Measurements from ENCODE around the gene PRKCA. TPM values are rescaled to one million over a fixed set of nuclear protein-coding genes. Genes with fewer than 3 reads are reported as not detected.

The PRKCA gene
- total RNA-seq, 1 experiment from 2014 or later, result 22.6 TPM

- Histone ChIP-seq H3K79me2 (ENCODE audit: low read length) (peaks cover 23% of the 10 kb centered on the region), H4K20me1 (ENCODE audit: low read length) (0 out of 2 replicates have a peak, but pooled peaks cover 3% of the 10 kb centered on the region), H3K27me3 (ENCODE audit: low read length) (no peaks in the 10 kb centered on the region), H3K9ac (ENCODE audit: low read length) (no peak overlapping the region), H3F3A (ENCODE audit: low read length, unreplicated experiment) (no peaks in the 10 kb centered on the region), H3K9me3 (ENCODE audit: low read length) (no peaks in the 10 kb centered on the region), H3K4me2 (ENCODE audit: low read length) (no peak overlapping the region), H3K9me2 (replicated peaks; ENCODE audit: low read length) (no peaks in the 10 kb centered on the region), H3K36me3 (ENCODE audit: low read depth, low read length) (no peaks in the 10 kb centered on the region), H3K27ac (ENCODE audit: low read length) (no peak overlapping the region), H3K4me3 (ENCODE audit: low read length) (no peak overlapping the region), H2AFZ (ENCODE audit: low read length) (no peak overlapping the region), H3K4me1 (ENCODE audit: insufficient read depth, low read length) (peaks cover 20% of the 10 kb centered on the region)
- intact Hi-C loops (cut with micrococcal nuclease), result no loop called here
- TF ChIP-seq EZH2 (IDR thresholded peaks at IDR 0.05; ENCODE audit: low read length, unreplicated experiment) (no peak), EZH2phosphoT487 (IDR thresholded peaks at IDR 0.05; ENCODE audit: borderline replicate concordance, low read length) (no peak), CTCF (conservative IDR thresholded peaks at IDR 0.05; ENCODE audit: low read depth, low read length) (no peak)
- DNase-seq, result no peak
- ChIA-PET CTCF (no interaction called here), POLR2A (ENCODE audit: unreplicated experiment) (interaction anchor here (0.5 kb wide), 1 partner anchor 1307 kb away, joined by 7 read pairs; no protein-coding TSS in a partner anchor)
- ATAC-seq, result no peak
- no TSS peak for BruUV-seq (replicated peaks)
Observed at GRCh38 chr17:66369830-66370229, 67.4 kb downstream of the PRKCA start.

- ChIA-PET CTCF (no interaction called here), POLR2A (ENCODE audit: unreplicated experiment) (interaction anchor here (0.5 kb wide), 1 partner anchor 16 kb away, joined by 5 read pairs; no protein-coding TSS in a partner anchor)
- H3K36me3 ChIP-seq (ENCODE audit: low read depth, low read length), result no peaks in the 10 kb centered on the region
- peaks cover 29% of the 10 kb centered on the region for H3K4me1 ChIP-seq (ENCODE audit: insufficient read depth, low read length)
- no peaks in the 10 kb centered on the region for H3K9me2 ChIP-seq (replicated peaks; ENCODE audit: low read length)
- peak overlapping the region; percentile 7 for H3K4me2 ChIP-seq (ENCODE audit: low read length)
- H3K27ac ChIP-seq (ENCODE audit: low read length), result no peak overlapping the region
- H3K9me3 ChIP-seq (ENCODE audit: low read length), result no peaks in the 10 kb centered on the region
- H3K79me2 ChIP-seq (ENCODE audit: low read length), result peaks cover 41% of the 10 kb centered on the region
- peak; percentile 86 for DNase-seq
- H4K20me1 ChIP-seq (ENCODE audit: low read length), result 0 out of 2 replicates have a peak, but pooled peaks cover 7% of the 10 kb centered on the region
- TF ChIP-seq EZH2 (IDR thresholded peaks at IDR 0.05; ENCODE audit: low read length, unreplicated experiment) (no peak), CTCF (conservative IDR thresholded peaks at IDR 0.05; ENCODE audit: low read depth, low read length) (no peak), EZH2phosphoT487 (IDR thresholded peaks at IDR 0.05; ENCODE audit: borderline replicate concordance, low read length) (no peak)
- intact Hi-C loops (cut with micrococcal nuclease), result no loop called here
- peak; percentile 70 for ATAC-seq
- no peak overlapping the region for H3K9ac ChIP-seq (ENCODE audit: low read length)
- no peaks in the 10 kb centered on the region for H3F3A ChIP-seq (ENCODE audit: low read length, unreplicated experiment)
- no peaks in the 10 kb centered on the region for H3K27me3 ChIP-seq (ENCODE audit: low read length)
- no peak overlapping the region for H3K4me3 ChIP-seq (ENCODE audit: low read length)
- BruUV-seq (replicated peaks), result no TSS peak
- H2AFZ ChIP-seq (ENCODE audit: low read length), result no peak overlapping the region
Observed at GRCh38 chr17:66371561-66371960, 69.1 kb downstream of the PRKCA start.

- Histone ChIP-seq H3K4me2 (ENCODE audit: low read length) (peak overlapping the region; percentile 7), H3K9ac (ENCODE audit: low read length) (no peak overlapping the region), H3F3A (ENCODE audit: low read length, unreplicated experiment) (no peaks in the 10 kb centered on the region), H3K27me3 (ENCODE audit: low read length) (no peaks in the 10 kb centered on the region), H3K36me3 (ENCODE audit: low read depth, low read length) (no peaks in the 10 kb centered on the region), H4K20me1 (ENCODE audit: low read length) (0 out of 2 replicates have a peak, but pooled peaks cover 7% of the 10 kb centered on the region), H3K79me2 (ENCODE audit: low read length) (peaks cover 43% of the 10 kb centered on the region), H2AFZ (ENCODE audit: low read length) (no peak overlapping the region), H3K4me1 (ENCODE audit: insufficient read depth, low read length) (peaks cover 29% of the 10 kb centered on the region), H3K9me3 (ENCODE audit: low read length) (no peaks in the 10 kb centered on the region), H3K9me2 (replicated peaks; ENCODE audit: low read length) (no peaks in the 10 kb centered on the region), H3K27ac (ENCODE audit: low read length) (peak overlapping the region; percentile 1; the same call in 1 of the 2 replicates), H3K4me3 (ENCODE audit: low read length) (no peak overlapping the region)
- no peak for TF ChIP-seq CTCF (conservative IDR thresholded peaks at IDR 0.05; ENCODE audit: low read depth, low read length)
- TF ChIP-seq EZH2phosphoT487 (IDR thresholded peaks at IDR 0.05; ENCODE audit: borderline replicate concordance, low read length), result no peak
- TF ChIP-seq EZH2 (IDR thresholded peaks at IDR 0.05; ENCODE audit: low read length, unreplicated experiment), result no peak
- ATAC-seq, result peak; percentile 11; the same call in 1 of the 2 replicates
- peak; percentile 22 for DNase-seq
- POLR2A ChIA-PET (ENCODE audit: unreplicated experiment), result interaction anchor here (0.5 kb wide), 1 partner anchor 15 kb away, joined by 5 read pairs; no protein-coding TSS in a partner anchor
- CTCF ChIA-PET, result no interaction called here
- no TSS peak for BruUV-seq (replicated peaks)
- intact Hi-C loops (cut with micrococcal nuclease), result no loop called here
Observed at GRCh38 chr17:66372182-66372581, 69.8 kb downstream of the PRKCA start.
